ENCODE results near the gene CCDC88C.
A peak's percentile ranks its signal among the peaks of the same experiment; 100 is the strongest.

The CCDC88C gene

GRCh38 chr14:91380610-91381371 lies 36.8 kb downstream of the CCDC88C start:
- DNase-seq (ENCODE audit: low read depth) = no peak

GRCh38 chr14:91380123-91380522 lies 37.5 kb downstream of the CCDC88C start:
- no peak for DNase-seq (ENCODE audit: low read depth)

- no peak for DNase-seq (ENCODE audit: low read depth)
Observed at GRCh38 chr14:91379579-91379932, 38.1 kb downstream of the CCDC88C start.

- no peak for DNase-seq (ENCODE audit: low read depth)
Observed at GRCh38 chr14:91378930-91379578, 38.6 kb downstream of the CCDC88C start.

GRCh38 chr14:91377700-91378652 lies 39.6 kb downstream of the CCDC88C start:
- peak; percentile 54 for DNase-seq (ENCODE audit: low read depth)

- no peak for DNase-seq (ENCODE audit: low read depth)
Observed at GRCh38 chr14:91376547-91377477, 40.8 kb downstream of the CCDC88C start.

- no peak for DNase-seq (ENCODE audit: low read depth)
Observed at GRCh38 chr14:91375720-91376452, 41.7 kb downstream of the CCDC88C start.

GRCh38 chr14:91374879-91375702 lies 42.5 kb downstream of the CCDC88C start:
- no peak for DNase-seq (ENCODE audit: low read depth)

- no peak for DNase-seq (ENCODE audit: low read depth)
Observed at GRCh38 chr14:91374287-91374878, 43.2 kb downstream of the CCDC88C start.

- peak; percentile 11 for DNase-seq (ENCODE audit: low read depth)
Observed at GRCh38 chr14:91373591-91374254, 43.9 kb downstream of the CCDC88C start.

GRCh38 chr14:91372671-91373495 lies 44.7 kb downstream of the CCDC88C start:
- no peak for DNase-seq (ENCODE audit: low read depth)

- no peak for DNase-seq (ENCODE audit: low read depth)
Observed at GRCh38 chr14:91371990-91372375, 45.6 kb downstream of the CCDC88C start.

- DNase-seq (ENCODE audit: low read depth) = no peak
Observed at GRCh38 chr14:91371011-91371989, 46.3 kb downstream of the CCDC88C start.

- no peak for DNase-seq (ENCODE audit: low read depth)
Observed at GRCh38 chr14:91369628-91370445, 47.8 kb downstream of the CCDC88C start.

- DNase-seq (ENCODE audit: low read depth) = no peak
Observed at GRCh38 chr14:91368776-91369416, 48.7 kb downstream of the CCDC88C start.
